Cardiac septum (tissue), 1 donor: Measurements from ENCODE around the gene WNK1. TPM values are rescaled to one million over a fixed set of nuclear protein-coding genes. Genes with fewer than 3 reads are reported as not detected.

ENCODE experiments used
- DNase-seq: peaks from one replicate; pipeline ENCODE4 v3.0.0-alpha.2; 2020; ENCODE audit warnings: low spot score
- intact Hi-C: fragments of 100-400 bp; cut with DNase I; formaldehyde crosslinking; loops from one replicate; pipeline ENCODE4 v1.14.0; 2022
- total RNA-seq: library from RNA; stranded (reverse); fragmentation: NEBNext Ultra II Directional; extraction: Animal tissue kit (Norgen Biotek cat#: 25700); gene quantifications from one replicate; pipeline ENCODE4 v1.2.1, GENCODE V29; 2021
- donor health status: DM: no; HTN: no; CAD: no.

WNK1 gene
- total RNA-seq, 1 donor from 2014 or later = 227 TPM

- intact Hi-C loops = loop anchor here (10.0 kb wide), 1 partner anchor 321 kb away; no protein-coding TSS in a partner anchor
- DNase-seq = no peak
Observed at GRCh38 chr12:886206-886605, 133.8 kb downstream of the WNK1 start.

GRCh38 chr12:894226-894625, 141.8 kb downstream of the WNK1 start:
- intact Hi-C loops = loop anchor here (10.0 kb wide), 1 partner anchor 49 kb away; no protein-coding TSS in a partner anchor
- DNase-seq = no peak

GRCh38 chr12:896031-896430, 143.7 kb downstream of the WNK1 start:
- intact Hi-C loops = loop anchor here (10.0 kb wide), 1 partner anchor 51 kb away; no protein-coding TSS in a partner anchor
- DNase-seq = no peak

GRCh38 chr12:897386-897785, 145.0 kb downstream of the WNK1 start:
- no peak for DNase-seq
- intact Hi-C loops = loop anchor here (10.0 kb wide), 1 partner anchor 53 kb away; no protein-coding TSS in a partner anchor

GRCh38 chr12:902581-902980, 150.2 kb downstream of the WNK1 start:
- intact Hi-C loops = no loop called here
- DNase-seq = no peak

GRCh38 chr12:903055-903454, 150.7 kb downstream of the WNK1 start:
- no peak for DNase-seq
- intact Hi-C loops = no loop called here

- intact Hi-C loops = no loop called here
- no peak for DNase-seq
Observed at GRCh38 chr12:904010-904414, 151.6 kb downstream of the WNK1 start.

GRCh38 chr12:905261-906031, 153.1 kb downstream of the WNK1 start:
- intact Hi-C loops = no loop called here
- DNase-seq = no peak

- intact Hi-C loops = no loop called here
- no peak for DNase-seq
Observed at GRCh38 chr12:906062-906585, 153.7 kb downstream of the WNK1 start.

GRCh38 chr12:907413-908185, 155.2 kb downstream of the WNK1 start:
- intact Hi-C loops = no loop called here
- no peak for DNase-seq

- intact Hi-C loops = no loop called here
- DNase-seq = no peak
Observed at GRCh38 chr12:909861-910260, 157.5 kb downstream of the WNK1 start.

- no peak for DNase-seq
- intact Hi-C loops = no loop called here
Observed at GRCh38 chr12:910416-910815, 158.0 kb downstream of the WNK1 start.

- intact Hi-C loops = no loop called here
Observed at GRCh38 chr12:911191-911826, 158.9 kb downstream of the WNK1 start.

GRCh38 chr12:912466-913235, 160.3 kb downstream of the WNK1 start:
- DNase-seq = no peak
- intact Hi-C loops = no loop called here

More at GRCh38 chr12:911191-911826, 158.9 kb downstream of the WNK1 start:
- no peak for DNase-seq

- DNase-seq = no peak
- intact Hi-C loops = no loop called here
Observed at GRCh38 chr12:913919-914698, 161.7 kb downstream of the WNK1 start.

- intact Hi-C loops = no loop called here
- DNase-seq = no peak
Observed at GRCh38 chr12:915090-915489, 162.7 kb downstream of the WNK1 start.

GRCh38 chr12:916240-916639, 163.9 kb downstream of the WNK1 start:
- intact Hi-C loops = no loop called here
- DNase-seq = no peak

GRCh38 chr12:916712-917445, 164.5 kb downstream of the WNK1 start:
- DNase-seq = no peak
- intact Hi-C loops = no loop called here
